Colonic mucosa (tissue), 4 donors: ENCODE measurements around the gene NPIPB6. TPM values are rescaled to one million over a fixed set of nuclear protein-coding genes. Genes with fewer than 3 reads are reported as not detected.

Source experiments
- DNase-seq: peaks from one replicate; pipeline ENCODE4 v3.0.0-alpha.2; 2020
- H3K27ac ChIP-seq: fragments of 200-600 bp; one replicate; pipeline ENCODE4 v1.8.0; 2021
- H3K27me3 ChIP-seq: fragments of 200-600 bp; one replicate; pipeline ENCODE4 v1.8.0; 2021
- H3K36me3 ChIP-seq: fragments of 200-600 bp; one replicate; pipeline ENCODE4 v1.8.0; 2021
- H3K4me1 ChIP-seq: fragments of 200-600 bp; one replicate; pipeline ENCODE4 v1.8.0; 2021; ENCODE audit warnings: mild to moderate bottlenecking
- H3K4me3 ChIP-seq: fragments of 200-600 bp; one replicate; pipeline ENCODE4 v1.8.0; 2021
- H3K9ac ChIP-seq, 2 donors: one replicate each; pipeline ENCODE4 v1.7.0; 2013; ENCODE audit warnings: control low read depth in 2 of 2, low read depth in 2 of 2, low read length in 2 of 2
- H3K9me3 ChIP-seq: fragments of 200-600 bp; one replicate; pipeline ENCODE4 v1.8.0; 2021
- intact Hi-C: fragments of 100-400 bp; cut with DNase I; formaldehyde crosslinking; loops from one replicate; pipeline ENCODE4 v1.14.1; 2022
- total RNA-seq, 2 donors: library from RNA; stranded (reverse); fragmentation: NEBNext Ultra II Directional in 1 of 2; extraction: Animal tissue kit (Norgen Biotek cat#: 25700) in 1 of 2; gene quantifications; one replicate each; pipeline ENCODE4 v1.2.1, GENCODE V29; 2021
- TF ChIP-seq, protein P1 (sequence below): fragments of 200-600 bp; IDR thresholded peaks from one replicate; pipeline ENCODE4 v1.8.0; 2022; ENCODE audit warnings: antibody characterized with exemption, mild to moderate bottlenecking
- donor health status: healthy.
- donor health status: DM: no; HTN: no; CAD: no.
- donor health status: DM: no; HTN: no; CAD: no.

Gene NPIPB6
- total RNA-seq, 2 donors from 2014 or later, result 0.42 to 1.2 TPM

DNA sequence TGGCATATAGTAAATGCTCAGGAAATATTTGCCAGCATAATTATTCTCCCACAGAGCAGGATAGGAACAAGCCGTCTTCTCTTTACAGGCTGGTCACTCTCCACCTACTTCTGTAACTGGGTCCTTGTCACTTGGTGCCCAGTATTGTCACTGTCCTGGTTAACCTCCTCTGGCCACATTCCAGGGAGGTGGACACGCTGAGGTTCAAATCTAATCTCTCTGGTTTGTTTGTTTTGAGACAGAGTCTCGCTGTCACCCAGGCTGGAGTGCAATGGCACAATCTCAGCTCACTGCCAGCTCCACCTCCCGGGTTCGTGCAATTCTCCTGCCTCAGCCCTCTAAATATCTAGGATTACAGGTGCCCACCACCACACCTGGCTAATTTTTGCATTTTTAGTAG lies 55.4 kb downstream of the NPIPB6 start:
- H3K27ac ChIP-seq, result no peak overlapping the region
- H3K9ac ChIP-seq, result no peak overlapping the region
- H3K36me3 ChIP-seq, result no peaks in the 10 kb centered on the region
- H3K4me3 ChIP-seq, result no peak overlapping the region
- intact Hi-C loops, result no loop called here
- TF ChIP-seq, protein P1, sequence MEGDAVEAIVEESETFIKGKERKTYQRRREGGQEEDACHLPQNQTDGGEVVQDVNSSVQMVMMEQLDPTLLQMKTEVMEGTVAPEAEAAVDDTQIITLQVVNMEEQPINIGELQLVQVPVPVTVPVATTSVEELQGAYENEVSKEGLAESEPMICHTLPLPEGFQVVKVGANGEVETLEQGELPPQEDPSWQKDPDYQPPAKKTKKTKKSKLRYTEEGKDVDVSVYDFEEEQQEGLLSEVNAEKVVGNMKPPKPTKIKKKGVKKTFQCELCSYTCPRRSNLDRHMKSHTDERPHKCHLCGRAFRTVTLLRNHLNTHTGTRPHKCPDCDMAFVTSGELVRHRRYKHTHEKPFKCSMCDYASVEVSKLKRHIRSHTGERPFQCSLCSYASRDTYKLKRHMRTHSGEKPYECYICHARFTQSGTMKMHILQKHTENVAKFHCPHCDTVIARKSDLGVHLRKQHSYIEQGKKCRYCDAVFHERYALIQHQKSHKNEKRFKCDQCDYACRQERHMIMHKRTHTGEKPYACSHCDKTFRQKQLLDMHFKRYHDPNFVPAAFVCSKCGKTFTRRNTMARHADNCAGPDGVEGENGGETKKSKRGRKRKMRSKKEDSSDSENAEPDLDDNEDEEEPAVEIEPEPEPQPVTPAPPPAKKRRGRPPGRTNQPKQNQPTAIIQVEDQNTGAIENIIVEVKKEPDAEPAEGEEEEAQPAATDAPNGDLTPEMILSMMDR, result no peak
- no peaks in the 10 kb centered on the region for H3K4me1 ChIP-seq
- H3K27me3 ChIP-seq, result no peaks in the 10 kb centered on the region
- no peaks in the 10 kb centered on the region for H3K9me3 ChIP-seq
- DNase-seq, result no peak

DNA sequence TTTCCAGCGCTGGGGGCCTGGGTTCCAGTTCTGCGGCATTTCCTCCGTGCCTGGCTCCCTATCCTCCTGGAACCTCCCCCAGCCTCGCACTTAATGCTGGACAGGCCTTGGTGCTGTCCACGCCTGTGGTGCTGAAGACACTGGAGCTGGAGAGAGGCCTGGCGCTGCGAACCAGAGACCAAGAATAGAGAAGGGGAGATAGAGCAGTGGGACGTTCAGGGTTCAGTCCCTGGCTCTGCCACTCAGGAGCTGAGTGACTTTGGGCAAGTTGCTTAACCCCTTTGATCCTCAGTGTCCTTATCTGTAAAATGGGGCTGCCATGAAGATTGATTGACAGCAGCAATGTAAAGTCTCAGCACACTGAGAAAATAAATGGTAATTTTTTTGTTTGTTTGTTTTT lies 59.1 kb downstream of the NPIPB6 start:
- no peak for DNase-seq
- TF ChIP-seq, protein P1, result no peak
- H3K27me3 ChIP-seq, result no peaks in the 10 kb centered on the region
- H3K4me3 ChIP-seq, result no peak overlapping the region
- no peak overlapping the region for H3K9ac ChIP-seq
- no peaks in the 10 kb centered on the region for H3K9me3 ChIP-seq
- H3K27ac ChIP-seq, result no peak overlapping the region
- intact Hi-C loops, result no loop called here
- H3K4me1 ChIP-seq, result no peaks in the 10 kb centered on the region
- no peaks in the 10 kb centered on the region for H3K36me3 ChIP-seq

DNA sequence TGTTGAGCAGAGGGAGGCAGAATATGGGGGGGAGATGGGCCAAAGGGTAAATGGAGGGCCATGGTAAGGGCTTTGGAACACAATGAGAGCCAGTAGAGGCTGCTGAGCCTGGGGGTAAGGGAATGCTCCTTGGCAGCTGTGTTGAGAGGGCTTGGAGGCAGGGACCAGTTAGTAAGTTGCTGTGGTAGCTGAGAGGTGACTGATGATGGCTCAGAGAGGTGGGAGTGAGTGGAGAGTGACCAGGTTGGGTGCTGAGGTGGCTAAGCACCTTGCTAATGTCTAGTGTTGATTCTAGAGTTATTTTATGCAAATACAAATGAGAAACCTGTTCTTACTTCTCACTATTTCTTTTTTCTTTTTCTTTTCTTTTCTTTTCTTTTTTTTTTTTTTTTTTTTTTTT lies 60.2 kb downstream of the NPIPB6 start:
- DNase-seq, result no peak
- no peaks in the 10 kb centered on the region for H3K4me1 ChIP-seq
- intact Hi-C loops, result no loop called here
- no peak overlapping the region for H3K4me3 ChIP-seq
- no peak overlapping the region for H3K27ac ChIP-seq
- H3K36me3 ChIP-seq, result no peaks in the 10 kb centered on the region
- no peaks in the 10 kb centered on the region for H3K27me3 ChIP-seq
- H3K9ac ChIP-seq, result no peak overlapping the region
- TF ChIP-seq, protein P1, result no peak
- H3K9me3 ChIP-seq, result no peaks in the 10 kb centered on the region

DNA sequence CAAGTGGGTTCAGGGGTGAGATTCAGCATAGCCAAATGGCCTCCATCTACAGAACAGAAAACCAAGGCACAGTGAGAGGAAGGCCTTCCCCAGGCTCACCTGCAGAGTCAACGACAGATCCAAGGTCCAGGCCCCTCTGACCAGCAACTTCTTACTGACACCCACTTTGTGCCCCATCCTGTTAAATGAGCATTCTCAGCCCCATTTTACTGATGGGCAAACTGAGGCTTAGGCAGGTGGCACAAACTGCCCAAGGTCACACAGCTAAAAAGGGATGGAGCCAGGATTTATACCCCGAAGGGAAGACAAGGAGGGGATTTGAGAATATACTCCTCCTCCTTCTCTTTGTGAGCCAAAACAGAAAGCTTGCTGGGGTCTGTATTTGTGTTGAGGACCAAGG lies 61.7 kb downstream of the NPIPB6 start:
- no peaks in the 10 kb centered on the region for H3K36me3 ChIP-seq
- no peak overlapping the region for H3K9ac ChIP-seq
- H3K4me3 ChIP-seq, result no peak overlapping the region
- TF ChIP-seq, protein P1, result no peak
- intact Hi-C loops, result no loop called here
- no peak for DNase-seq
- no peaks in the 10 kb centered on the region for H3K27me3 ChIP-seq
- H3K27ac ChIP-seq, result no peak overlapping the region
- no peaks in the 10 kb centered on the region for H3K4me1 ChIP-seq
- H3K9me3 ChIP-seq, result no peaks in the 10 kb centered on the region

DNA sequence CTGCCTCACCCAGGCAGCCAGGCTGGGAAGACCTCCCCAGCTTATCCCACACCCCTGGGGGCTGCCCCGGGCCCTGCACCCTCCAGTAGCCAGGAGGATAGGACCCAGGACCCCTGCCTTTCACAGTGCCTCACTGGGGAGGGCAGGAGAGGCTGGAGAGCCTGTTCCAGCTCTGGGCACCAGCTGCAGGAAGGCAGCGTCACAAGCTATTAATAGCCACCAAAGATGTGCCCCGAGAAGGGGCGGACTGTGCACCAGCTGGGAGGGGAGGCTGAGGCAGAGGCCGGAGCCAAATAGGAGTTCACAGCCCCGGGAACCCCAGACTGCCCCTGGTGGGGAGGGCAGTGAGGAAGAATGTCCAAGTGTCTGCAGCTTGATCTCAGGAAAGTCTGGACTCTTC lies 62.2 kb downstream of the NPIPB6 start:
- DNase-seq, result no peak
- H3K27me3 ChIP-seq, result no peaks in the 10 kb centered on the region
- H3K4me3 ChIP-seq, result no peak overlapping the region
- H3K27ac ChIP-seq, result no peak overlapping the region
- TF ChIP-seq, protein P1, result no peak
- no peak overlapping the region for H3K9ac ChIP-seq
- H3K9me3 ChIP-seq, result no peaks in the 10 kb centered on the region
- intact Hi-C loops, result no loop called here
- H3K4me1 ChIP-seq, result no peaks in the 10 kb centered on the region
- no peaks in the 10 kb centered on the region for H3K36me3 ChIP-seq

DNA sequence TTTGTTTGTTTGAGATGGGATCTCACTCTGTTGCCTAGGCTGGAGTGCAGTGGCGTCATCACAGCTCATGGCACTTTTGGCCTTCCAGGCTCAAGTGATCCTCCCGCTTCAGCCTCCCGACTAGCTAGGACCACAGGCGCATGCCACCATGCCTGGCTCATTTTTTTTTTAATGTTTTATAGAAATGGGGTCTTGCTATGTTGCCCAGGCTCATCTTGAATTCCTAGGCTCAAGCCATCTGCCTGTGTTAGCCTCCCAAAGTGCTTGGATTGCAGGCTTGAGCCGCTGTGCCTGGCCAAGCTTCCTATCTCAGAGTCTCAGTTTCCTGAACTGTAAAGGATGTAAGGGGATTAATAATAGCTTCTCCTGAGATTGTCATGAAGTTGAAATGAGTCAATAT lies 63.0 kb downstream of the NPIPB6 start:
- H3K4me1 ChIP-seq, result no peaks in the 10 kb centered on the region
- H3K9ac ChIP-seq, result no peak overlapping the region
- H3K27ac ChIP-seq, result no peak overlapping the region
- no peak for DNase-seq
- no peak overlapping the region for H3K4me3 ChIP-seq
- no peaks in the 10 kb centered on the region for H3K27me3 ChIP-seq
- intact Hi-C loops, result no loop called here
- H3K36me3 ChIP-seq, result no peaks in the 10 kb centered on the region
- TF ChIP-seq, protein P1, result no peak
- no peaks in the 10 kb centered on the region for H3K9me3 ChIP-seq
